T-cell (primary cell): ENCODE data around the gene APOLD1. TPM values are rescaled to one million over a fixed set of nuclear protein-coding genes. Genes with fewer than 3 reads are reported as not detected.
"Not testable (repeated sequence)": the region's sequence is repeated elsewhere in the genome, so short reads cannot be mapped to it uniquely, and the experiment has no call there.

Experiments
- ATAC-seq, 4 experiments: fragments of 200-7000 bp in 3 of 4; fragments of 150-1000 bp in 1 of 4; cut with Tn5 transposase; replicated peaks in 1 of 4; 1 replicate in 3 of 4; 2 replicates in 1 of 4; pipeline ENCODE4 v1.10.0; 2021; ENCODE audit warnings: moderate library complexity in 3 of 4, mild to moderate bottlenecking in 2 of 4, moderate number of reproducible peaks in 1 of 4
- CTCF ChIA-PET, 2 donors: fragments of 300-600 bp; sonication (Branson Sonifier 250); formaldehyde crosslinking; loops; one replicate each; lab custom pipeline; 2022; ENCODE audit warnings: antibody characterized with exemption in 2 of 2; lab: Charles Lee
- POLR2A ChIA-PET, 2 donors: fragments of 300-600 bp; sonication (Branson Sonifier 250); formaldehyde crosslinking; loops; one replicate each; lab custom pipeline; 2022; ENCODE audit warnings: antibody characterized with exemption in 2 of 2; lab: Charles Lee
- DNase-seq, 35 experiments: peaks; one replicate each; pipeline versions ENCODE4 v3.0.0 to v3.0.0-alpha.2; 2013 to 2023
- H3K27ac ChIP-seq: one replicate; pipeline ENCODE4 v1.5.1; 2013; ENCODE audit warnings: low read length
- H3K27me3 ChIP-seq, 2 experiments: replicated peaks in 1 of 2; 1 replicate in 1 of 2; 2 replicates in 1 of 2; pipeline versions ENCODE4 v1.6.1 to v1.7.0; 2013; ENCODE audit warnings: low read length in 1 of 2, mixed read lengths in 1 of 2; ENCODE audit not compliant: control insufficient read depth in 2 of 2, insufficient read depth in 2 of 2; ENCODE audit errors: extremely low read depth in 1 of 2
- H3K36me3 ChIP-seq, 2 donors: 1 replicate in 1 of 2; 2 replicates in 1 of 2; pipeline versions ENCODE4 v1.6.1 to v1.7.0; 2013; ENCODE audit warnings: low read length in 1 of 2; ENCODE audit not compliant: control insufficient read depth in 2 of 2, insufficient read depth in 1 of 2; ENCODE audit errors: extremely low read depth in 1 of 2
- H3K4me1 ChIP-seq, 2 experiments: 1 replicate in 1 of 2; 2 replicates in 1 of 2; pipeline versions ENCODE4 v1.6.1 to v1.7.0; 2013; ENCODE audit warnings: low read length in 2 of 2, mixed read lengths in 1 of 2; ENCODE audit not compliant: insufficient read depth in 2 of 2, control insufficient read depth in 1 of 2; ENCODE audit errors: extremely low read depth in 1 of 2
- H3K4me3 ChIP-seq, 2 donors: 1 replicate in 1 of 2; 2 replicates in 1 of 2; pipeline versions ENCODE4 v1.5.1 to v1.7.0; 2013; ENCODE audit warnings: mild to moderate bottlenecking in 2 of 2, low read length in 1 of 2, moderate library complexity in 1 of 2; ENCODE audit not compliant: control insufficient read depth in 1 of 2; ENCODE audit errors: extremely low read depth in 1 of 2
- H3K9me3 ChIP-seq: 2 replicates; pipeline ENCODE4 v1.7.0; 2013
- H3K27ac Mint-ChIP-seq, 2 donors: one replicate each; pipeline ENCODE4 v1.8.0; 2020 to 2021; ENCODE audit warnings: mild to moderate bottlenecking in 2 of 2, mixed read lengths in 2 of 2
- H3K27me3 Mint-ChIP-seq, 2 donors: one replicate each; pipeline ENCODE4 v1.8.0; 2021 to 2022; ENCODE audit warnings: mixed read lengths in 2 of 2
- H3K36me3 Mint-ChIP-seq: one replicate; pipeline ENCODE4 v1.8.0; 2021; ENCODE audit warnings: mixed read lengths
- H3K4me1 Mint-ChIP-seq, 3 donors: one replicate each; pipeline ENCODE4 v1.8.0; 2020 to 2022; ENCODE audit warnings: mixed read lengths in 3 of 3, mild to moderate bottlenecking in 1 of 3
- H3K4me3 Mint-ChIP-seq, 3 donors: one replicate each; pipeline ENCODE4 v1.8.0; 2020 to 2022; ENCODE audit warnings: mild to moderate bottlenecking in 3 of 3, mixed read lengths in 3 of 3, moderate library complexity in 3 of 3
- H3K9me3 Mint-ChIP-seq, 3 donors: one replicate each; pipeline ENCODE4 v1.8.0; 2020 to 2022; ENCODE audit warnings: mixed read lengths in 3 of 3
- WGBS: methylation state at CpG from one replicate; pipeline ENCODE4 v1.1.5; 2013; ENCODE audit warnings: missing lambda C conversion rate; ENCODE audit not compliant: insufficient coverage; 5-methylcytosine and 5-hydroxymethylcytosine counted together
- total RNA-seq, 35 experiments: library from RNA in 6 of 35; stranded (reverse) in 6 of 35; fragments of 120-200 nt in 1 of 35; gene quantifications; one replicate each; pipeline versions ENCODE4 v1.2.1 to v1.2.4 and lab custom pipeline; 2013 to 2026

The APOLD1 gene, protein sequence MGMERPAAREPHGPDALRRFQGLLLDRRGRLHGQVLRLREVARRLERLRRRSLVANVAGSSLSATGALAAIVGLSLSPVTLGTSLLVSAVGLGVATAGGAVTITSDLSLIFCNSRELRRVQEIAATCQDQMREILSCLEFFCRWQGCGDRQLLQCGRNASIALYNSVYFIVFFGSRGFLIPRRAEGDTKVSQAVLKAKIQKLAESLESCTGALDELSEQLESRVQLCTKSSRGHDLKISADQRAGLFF
- total RNA-seq (1 to 10 TPM in 4 of 5 donors, under 1 TPM in 1; 0.82 to 4.7 (median 3.8) TPM), total RNA-seq (lab: John Stamatoyannopoulos, UW) (3.6 to 11.1 (median 6.6) reads per million in 29 experiments)
- total RNA-seq (2013), result 2.0 TPM

DNA sequence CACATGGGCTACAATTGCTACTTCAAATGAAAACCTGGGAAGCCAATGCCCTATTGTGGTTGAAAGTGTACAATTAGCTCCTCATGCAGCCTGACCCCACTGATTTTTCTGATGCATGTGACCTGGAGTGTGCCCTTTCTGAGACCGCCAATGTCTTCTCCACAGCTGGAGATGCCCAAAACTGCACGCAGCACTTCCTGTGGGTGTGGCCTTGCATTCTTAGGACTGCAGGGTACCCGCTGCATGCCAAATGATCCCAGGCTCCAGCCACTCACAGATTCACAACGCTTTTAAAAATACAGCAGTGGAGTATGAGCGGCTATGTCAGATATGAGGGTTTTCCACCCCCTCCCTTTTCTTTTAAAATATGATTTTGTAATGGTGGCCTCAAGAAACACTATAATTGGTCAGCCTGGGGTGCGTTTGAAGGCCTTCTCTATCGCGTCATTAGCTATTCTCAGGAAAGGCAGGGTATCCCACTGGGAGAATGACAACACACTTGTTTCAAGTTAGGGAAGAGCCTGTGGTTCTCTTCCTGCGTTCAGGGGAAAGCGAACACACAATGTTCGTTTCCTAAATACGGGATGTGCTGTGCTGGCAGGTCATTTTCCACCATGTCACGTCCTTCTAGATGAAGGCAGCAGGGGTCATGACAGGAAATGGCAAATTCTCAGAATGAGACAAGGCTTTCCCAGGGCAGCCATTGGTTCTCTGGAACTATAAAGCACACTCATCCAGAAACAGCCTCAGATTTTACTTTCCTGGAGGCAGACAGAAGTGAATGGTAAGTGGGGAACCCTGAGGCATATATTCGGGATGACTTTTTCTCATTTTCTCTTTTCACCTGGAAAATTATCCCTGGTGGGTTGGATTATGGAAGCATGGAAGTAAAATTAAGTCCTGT lies at the start of gene APOLD1:
APOLD1 (plus strand) TSS at position 749 of the 904 bp plus-strand sequence; CDS start at position 782, 33 bp downstream.
- no peaks in the 10 kb centered on the region for H3K9me3 Mint-ChIP-seq
- ChIA-PET CTCF (interaction anchor here in 1 of 2 donors (0.6 kb wide), 1 partner anchor 1274 kb away, joined by 3 read pairs; no protein-coding TSS in a partner anchor), POLR2A (no interaction called here)

DNA sequence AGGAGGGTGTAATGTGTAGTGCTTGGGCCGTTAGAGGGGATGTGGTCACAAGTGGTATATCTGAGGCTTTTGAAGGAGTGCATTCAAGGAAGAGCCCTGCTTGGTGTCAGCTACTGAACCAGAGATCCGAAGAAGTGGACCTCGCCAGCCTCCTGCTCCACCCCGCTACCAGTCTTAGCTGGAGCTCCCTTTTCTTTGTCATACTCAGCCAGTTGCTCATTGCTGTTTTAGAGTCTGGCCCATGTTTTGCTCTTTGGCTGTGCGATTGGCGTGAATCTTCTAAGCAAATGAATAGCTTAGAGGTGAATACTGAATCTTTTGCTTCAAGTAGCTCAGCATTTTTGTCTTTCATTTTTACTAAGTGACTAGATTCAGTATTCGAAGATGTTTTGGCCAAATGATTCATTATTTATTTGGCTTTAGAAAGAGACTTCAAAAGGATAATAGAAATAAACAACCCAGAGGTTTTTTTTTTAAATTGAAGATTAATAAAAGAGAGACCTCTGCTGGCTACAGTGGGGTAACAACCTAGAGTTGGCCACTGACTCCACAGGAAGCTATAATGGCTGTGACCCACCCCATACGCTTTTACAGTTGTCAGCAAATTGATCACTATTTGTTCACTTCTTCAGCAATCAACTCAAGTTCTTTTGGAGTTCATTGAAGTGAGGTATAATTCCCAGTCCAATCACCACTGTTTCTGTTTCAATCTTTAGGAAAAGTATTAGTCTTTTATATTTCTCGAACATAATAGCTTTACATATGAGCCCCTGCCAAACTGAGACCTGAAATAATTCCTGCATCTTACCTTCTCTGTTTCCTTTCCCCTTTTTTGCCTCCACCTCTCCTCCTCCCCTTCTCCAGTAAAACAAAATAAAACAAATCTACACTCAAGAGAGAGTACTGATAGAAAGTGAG lies 48.4 kb upstream of the APOLD1 start:
- Histone ChIP-seq H3K9me3 (no peaks in the 10 kb centered on the region), H3K36me3 (no peaks in the 10 kb centered on the region), H3K27me3 (no peaks in the 10 kb centered on the region), H3K27ac (peak overlapping the region; percentile 87), H3K4me3 (peak overlapping the region in 1 of 2 donors; percentile 46), H3K4me1 (peaks cover 5 to 34% of the 10 kb centered on the region in 2 experiments)
- Mint-ChIP-seq H3K27ac (peak overlapping the region; percentile 89 to 95), H3K36me3 (peaks cover 4% of the 10 kb centered on the region), H3K27me3 (no peaks in the 10 kb centered on the region), H3K4me3 (peak overlapping the region; percentile 59 to 76 (median 68)), H3K9me3 (no peaks in the 10 kb centered on the region), H3K4me1 (peaks cover 35 to 56% (median 39%) of the 10 kb centered on the region in 3 donors)
- ATAC-seq (peak; percentile 82 to 88 (median 84)), DNase-seq (peak in 31 of 35 experiments; percentile 16 to 77 (median 44))
- WGBS, result 6% methylated on average over 3 of the region's 9 CpGs
- CTCF ChIA-PET, result interaction anchor here (0.5 to 3.3 kb wide), 107 partner anchors 9 to 1935 kb away, joined by 3 to 89 read pairs (median 4); partner anchors contain the start of genes BORCS5 (in 2 of the 2), CDKN1B (in 1 of the 2), CREBL2 (in 1 of the 2) and DDX47 (in 1 of the 2)
- POLR2A ChIA-PET, result interaction anchor here (0.6 to 2.1 kb wide), 28 partner anchors 10 to 1566 kb away, joined by 3 to 31 read pairs (median 4); partner anchors contain the start of genes BORCS5 (in 1 of the 2), DUSP16 (in 1 of the 2) and SMIM10L1 (in 1 of the 2)

More for the DNA sequence above, at the start of gene APOLD1:
- Histone ChIP-seq H3K36me3 (no peaks in the 10 kb centered on the region), H3K27me3 (no peaks in the 10 kb centered on the region), H3K4me1 (peaks cover 9 to 20% of the 10 kb centered on the region in 2 experiments), H3K27ac (no peak within 1 kb of the TSS), H3K4me3 (peak within 1 kb of the TSS; percentile 65 to 76), H3K9me3 (no peaks in the 10 kb centered on the region)
- H3K4me3 Mint-ChIP-seq, result peak within 1 kb of the TSS; percentile 78 to 83 (median 80)
- ATAC-seq (no peak), DNase-seq (no peak)
- H3K4me1 Mint-ChIP-seq, result peaks cover 17 to 27% (median 26%) of the 10 kb centered on the region in 3 donors
- H3K27ac Mint-ChIP-seq, result peak within 1 kb of the TSS; percentile 39 to 52
- H3K36me3 Mint-ChIP-seq, result peaks cover 3% of the 10 kb centered on the region
- H3K27me3 Mint-ChIP-seq, result no peaks in the 10 kb centered on the region
- 82% methylated on average over 8 of the region's 14 CpGs for WGBS

DNA sequence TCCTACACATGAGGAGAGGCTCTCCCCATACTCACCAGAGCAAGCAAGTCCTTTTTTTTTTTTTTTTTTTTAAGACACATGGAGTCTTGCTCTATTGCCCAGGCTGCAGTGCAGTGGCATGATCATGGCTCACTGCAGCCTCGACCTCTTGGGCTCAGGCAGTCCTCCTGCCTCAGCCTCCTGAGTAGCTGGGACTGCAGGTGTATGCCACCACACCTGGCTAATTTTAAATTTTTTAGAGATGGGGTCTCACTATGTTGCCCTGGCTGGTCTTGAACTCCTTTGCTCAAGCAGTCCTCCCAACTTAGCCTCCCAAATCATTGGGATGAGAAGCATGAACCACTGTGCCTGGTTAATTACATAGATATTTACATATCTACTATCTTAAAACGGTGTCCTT lies 47.3 kb upstream of the APOLD1 start:
- H3K9me3 ChIP-seq, H3K27me3 Mint-ChIP-seq, H3K4me3 ChIP-seq, H3K27ac Mint-ChIP-seq, H3K27ac ChIP-seq, H3K27me3 ChIP-seq, H3K36me3 ChIP-seq, ATAC-seq, H3K36me3 Mint-ChIP-seq, H3K4me3 Mint-ChIP-seq, H3K9me3 Mint-ChIP-seq, DNase-seq: not testable (repeated sequence)
- 82% methylated on average over 1 of the region's 2 CpGs for WGBS
- peaks cover 5 to 34% of the 10 kb centered on the region in 2 experiments for H3K4me1 ChIP-seq
- POLR2A ChIA-PET, result interaction anchor here in 1 of 2 donors (0.6 to 2.1 kb wide), 4 partner anchors 11 to 405 kb away, joined by 3 to 12 read pairs (median 6); no protein-coding TSS in a partner anchor
- peaks cover 34 to 54% (median 39%) of the 10 kb centered on the region in 3 donors for H3K4me1 Mint-ChIP-seq
- CTCF ChIA-PET, result interaction anchor here (0.7 to 3.3 kb wide), 18 partner anchors 8 to 1044 kb away, joined by 3 to 89 read pairs (median 10); partner anchors contain the start of gene CDKN1B (in 1 of the 2)

DNA sequence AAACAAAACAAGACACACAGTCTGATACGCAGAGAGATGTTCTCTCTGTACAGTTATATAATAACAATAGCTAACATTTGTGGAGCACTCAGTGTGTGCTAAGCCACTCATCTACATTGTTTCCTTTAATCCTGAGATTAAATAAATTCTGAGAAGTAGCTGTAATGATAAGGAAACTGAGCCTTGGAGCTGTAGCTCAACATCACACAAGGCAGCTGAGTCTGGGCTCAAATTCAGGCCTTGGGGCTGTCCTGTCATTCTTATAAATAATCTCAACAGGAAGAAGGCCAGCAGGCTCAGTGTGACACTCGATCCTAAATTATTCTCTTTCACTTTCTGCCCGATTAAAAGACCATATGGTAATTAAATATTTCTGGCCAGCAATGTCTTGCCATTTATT lies 43.8 kb upstream of the APOLD1 start:
- no peak overlapping the region for H3K4me3 Mint-ChIP-seq
- no peaks in the 10 kb centered on the region for H3K27me3 Mint-ChIP-seq
- Histone ChIP-seq H3K4me3 (no peak overlapping the region), H3K9me3 (no peaks in the 10 kb centered on the region), H3K27me3 (no peaks in the 10 kb centered on the region), H3K4me1 (peaks cover 4 to 11% of the 10 kb centered on the region in 2 experiments), H3K27ac (no peak overlapping the region), H3K36me3 (no peaks in the 10 kb centered on the region)
- no peak for DNase-seq
- H3K9me3 Mint-ChIP-seq, result no peaks in the 10 kb centered on the region
- CTCF ChIA-PET, result no interaction called here
- no peak overlapping the region for H3K27ac Mint-ChIP-seq
- H3K36me3 Mint-ChIP-seq, result peaks cover 16% of the 10 kb centered on the region
- no peak for ATAC-seq
- POLR2A ChIA-PET, result interaction anchor here (0.5 to 0.6 kb wide), 2 partner anchors 16 to 83 kb away, joined by 3 to 9 read pairs; no protein-coding TSS in a partner anchor
- peaks cover 12 to 29% (median 20%) of the 10 kb centered on the region in 3 donors for H3K4me1 Mint-ChIP-seq
- no CpG with 5 or more reads among the region's 3 CpGs for WGBS

DNA sequence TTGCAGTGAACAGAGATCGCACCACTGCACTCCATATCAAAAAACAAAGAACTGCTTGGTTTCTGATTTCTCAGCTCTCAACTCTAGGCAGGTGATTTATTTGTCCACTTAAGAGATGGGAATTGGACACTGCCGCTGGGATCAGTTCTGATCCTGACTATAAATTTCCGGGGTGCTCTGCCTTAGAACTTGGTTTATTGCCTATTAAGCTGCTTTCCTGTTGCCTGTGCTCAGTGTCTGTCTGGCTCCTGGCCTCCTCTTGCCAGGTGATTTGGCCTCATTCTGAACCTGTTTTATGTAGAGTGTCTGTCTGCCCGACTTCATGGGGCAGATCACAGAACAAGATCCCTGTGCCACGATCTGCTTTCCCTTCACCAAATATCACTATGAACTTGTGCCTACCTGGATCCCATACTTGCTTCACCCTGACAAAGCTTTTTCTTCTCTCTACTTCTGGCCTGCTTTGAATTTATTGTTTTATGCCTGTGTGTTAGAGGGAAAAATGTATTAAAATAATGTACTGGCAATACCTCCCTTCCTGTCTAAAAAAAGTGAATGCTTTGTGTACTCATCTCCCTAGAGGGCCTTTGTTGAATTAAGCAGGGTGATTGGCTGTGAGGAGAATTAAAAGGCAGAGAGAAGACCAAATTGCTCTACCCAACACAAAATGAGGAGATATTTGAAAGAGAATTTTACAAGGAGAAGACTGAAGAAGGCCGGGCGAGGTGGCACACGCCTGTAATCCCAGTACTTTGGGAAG lies 40.7 kb upstream of the APOLD1 start:
- CTCF ChIA-PET, result interaction anchor here in 1 of 2 donors (1.6 kb wide), 1 partner anchor 8 kb away, joined by 4 read pairs; no protein-coding TSS in a partner anchor
- H3K36me3 ChIP-seq, result no peaks in the 10 kb centered on the region
- Mint-ChIP-seq H3K4me3 (no peak overlapping the region), H3K36me3 (peaks cover 30% of the 10 kb centered on the region), H3K27me3 (no peaks in the 10 kb centered on the region), H3K4me1 (peaks cover 7 to 20% (median 8%) of the 10 kb centered on the region in 3 donors), H3K27ac (peak overlapping the region in 1 of 2 donors; percentile 32), H3K9me3 (no peaks in the 10 kb centered on the region)
- DNase-seq (no peak), ATAC-seq (no peak)
- no peaks in the 10 kb centered on the region for H3K27me3 ChIP-seq
- no peak overlapping the region for H3K4me3 ChIP-seq
- WGBS, result 95% methylated on average over 3 of the region's 8 CpGs
- H3K9me3 ChIP-seq, result no peaks in the 10 kb centered on the region
- POLR2A ChIA-PET, result interaction anchor here in 1 of 2 donors (0.8 kb wide), 1 partner anchor 86 kb away, joined by 3 read pairs; no protein-coding TSS in a partner anchor
- H3K4me1 ChIP-seq, result peaks cover 0 to 2% of the 10 kb centered on the region in 2 experiments
- H3K27ac ChIP-seq, result no peak overlapping the region
